DND-41 (cell line): ENCODE data around the gene GLYATL3.

ENCODE experiments used
- ATAC-seq: fragments of 200-7000 bp; cut with Tn5 transposase; 3 replicates; pipeline ENCODE4 v1.9.1; 2021; ENCODE audit warnings: low read depth; ENCODE audit not compliant: insufficient read depth
- DNase-seq: peaks from one replicate; pipeline ENCODE4 v3.0.0-alpha.2; 2020
- H2AFZ ChIP-seq: 2 replicates; pipeline ENCODE4 v1.6.0; 2012; ENCODE audit warnings: low read depth, low read length
- H3K27ac ChIP-seq: 2 replicates; pipeline ENCODE4 v1.5.1; 2012; ENCODE audit warnings: low read length, inconsistent platforms
- H3K27me3 ChIP-seq: fragments of 200-600 bp; sonication (generic); 2 replicates; pipeline ENCODE4 v1.6.0; 2012; ENCODE audit warnings: low read length, mild to moderate bottlenecking, inconsistent platforms; ENCODE audit not compliant: insufficient read depth, poor library complexity
- H3K36me3 ChIP-seq: 2 replicates; pipeline ENCODE4 v1.5.1; 2012; ENCODE audit warnings: low read length, inconsistent platforms; ENCODE audit not compliant: insufficient read depth
- H3K4me1 ChIP-seq: 2 replicates; pipeline ENCODE4 v1.5.1; 2012; ENCODE audit warnings: mild to moderate bottlenecking, low read length; ENCODE audit not compliant: insufficient read depth
- H3K4me2 ChIP-seq: 2 replicates; pipeline ENCODE4 v1.6.0; 2012; ENCODE audit warnings: mild to moderate bottlenecking, moderate library complexity, low read length, inconsistent platforms; ENCODE audit not compliant: insufficient read depth
- H3K4me3 ChIP-seq, 2 experiments: fragments of 200-600 bp in 1 of 2; shearing (Covaris generic) in 1 of 2; 2 replicates each; pipeline ENCODE4 v1.5.1; 2012 to 2016; ENCODE audit warnings: inconsistent platforms in 2 of 2, low read length in 2 of 2, mild to moderate bottlenecking in 2 of 2, low read depth in 1 of 2, moderate library complexity in 1 of 2
- H3K79me2 ChIP-seq: 2 replicates; pipeline ENCODE4 v1.6.0; 2012; ENCODE audit warnings: low read length, inconsistent platforms; ENCODE audit not compliant: insufficient read depth
- H3K9ac ChIP-seq: 2 replicates; pipeline ENCODE4 v1.6.0; 2012; ENCODE audit warnings: low read depth, mild to moderate bottlenecking, inconsistent platforms, low read length, moderate library complexity
- H3K9me3 ChIP-seq: 2 replicates; pipeline ENCODE4 v1.5.1; 2012; ENCODE audit warnings: low read length, moderate library complexity, mild to moderate bottlenecking, inconsistent platforms; ENCODE audit not compliant: insufficient read depth, severe bottlenecking
- H4K20me1 ChIP-seq: 2 replicates; pipeline ENCODE4 v1.6.0; 2012; ENCODE audit warnings: low read length; ENCODE audit not compliant: insufficient read depth
- EZH2 ChIP-seq: IDR thresholded peaks from 3 replicates; pipeline ENCODE4 v1.6.1; 2012; ENCODE audit warnings: borderline replicate concordance, low read depth, mild to moderate bottlenecking, moderate library complexity, low read length, inconsistent platforms; ENCODE audit not compliant: severe bottlenecking
- TF ChIP-seq, protein P1 (sequence below): IDR thresholded peaks from 2 replicates; pipeline ENCODE4 v1.5.1; 2012; ENCODE audit warnings: borderline replicate concordance, low read length, moderate library complexity, mild to moderate bottlenecking; ENCODE audit not compliant: poor library complexity, severe bottlenecking; ENCODE audit errors: extremely low read depth

GLYATL3 gene

GRCh38 chr6:49540614-49541013 is 40.9 kb downstream of the GLYATL3 start:
- H2AFZ ChIP-seq = no peak overlapping the region
- no peaks in the 10 kb centered on the region for H4K20me1 ChIP-seq
- H3K27me3 ChIP-seq = no peaks in the 10 kb centered on the region
- no peak for TF ChIP-seq EZH2
- TF ChIP-seq, protein P1, sequence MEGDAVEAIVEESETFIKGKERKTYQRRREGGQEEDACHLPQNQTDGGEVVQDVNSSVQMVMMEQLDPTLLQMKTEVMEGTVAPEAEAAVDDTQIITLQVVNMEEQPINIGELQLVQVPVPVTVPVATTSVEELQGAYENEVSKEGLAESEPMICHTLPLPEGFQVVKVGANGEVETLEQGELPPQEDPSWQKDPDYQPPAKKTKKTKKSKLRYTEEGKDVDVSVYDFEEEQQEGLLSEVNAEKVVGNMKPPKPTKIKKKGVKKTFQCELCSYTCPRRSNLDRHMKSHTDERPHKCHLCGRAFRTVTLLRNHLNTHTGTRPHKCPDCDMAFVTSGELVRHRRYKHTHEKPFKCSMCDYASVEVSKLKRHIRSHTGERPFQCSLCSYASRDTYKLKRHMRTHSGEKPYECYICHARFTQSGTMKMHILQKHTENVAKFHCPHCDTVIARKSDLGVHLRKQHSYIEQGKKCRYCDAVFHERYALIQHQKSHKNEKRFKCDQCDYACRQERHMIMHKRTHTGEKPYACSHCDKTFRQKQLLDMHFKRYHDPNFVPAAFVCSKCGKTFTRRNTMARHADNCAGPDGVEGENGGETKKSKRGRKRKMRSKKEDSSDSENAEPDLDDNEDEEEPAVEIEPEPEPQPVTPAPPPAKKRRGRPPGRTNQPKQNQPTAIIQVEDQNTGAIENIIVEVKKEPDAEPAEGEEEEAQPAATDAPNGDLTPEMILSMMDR = no peak
- DNase-seq = no peak
- H3K9me3 ChIP-seq = no peaks in the 10 kb centered on the region
- H3K27ac ChIP-seq = no peak overlapping the region
- no peak overlapping the region for H3K4me2 ChIP-seq
- no peak for ATAC-seq
- no peaks in the 10 kb centered on the region for H3K36me3 ChIP-seq
- no peaks in the 10 kb centered on the region for H3K4me1 ChIP-seq
- H3K4me3 ChIP-seq = no peak overlapping the region
- no peaks in the 10 kb centered on the region for H3K79me2 ChIP-seq
- no peak overlapping the region for H3K9ac ChIP-seq

DNA sequence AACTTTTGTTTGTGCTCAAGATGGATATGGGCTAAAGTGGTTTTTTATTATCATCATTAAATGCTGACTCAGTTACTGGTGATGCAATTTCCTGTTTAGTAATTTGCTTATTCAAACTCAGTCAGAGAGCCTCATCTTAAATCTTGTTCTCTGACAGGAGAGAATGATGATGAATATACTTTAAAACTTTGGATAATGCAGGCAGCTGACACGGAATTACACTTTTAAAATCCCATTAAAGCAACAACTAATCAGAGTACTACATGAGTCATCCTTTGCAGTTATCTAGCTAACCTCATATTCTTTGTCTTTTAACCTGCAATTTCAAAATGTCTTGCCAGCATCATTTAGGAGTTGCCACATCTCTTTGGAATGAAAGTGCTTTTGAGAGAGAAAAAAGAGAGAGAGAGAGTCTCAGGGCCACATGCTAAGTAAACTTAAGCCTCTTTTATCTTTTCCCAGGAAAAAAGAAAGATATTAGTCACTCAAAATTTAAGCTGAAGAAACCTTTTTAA is 41.5 kb downstream of the GLYATL3 start:
- ATAC-seq (no peak), DNase-seq (no peak)
- Histone ChIP-seq H3K4me3 (no peak overlapping the region), H2AFZ (no peak overlapping the region), H3K27me3 (no peaks in the 10 kb centered on the region), H3K4me2 (no peak overlapping the region), H3K36me3 (no peaks in the 10 kb centered on the region), H4K20me1 (no peaks in the 10 kb centered on the region), H3K9me3 (no peaks in the 10 kb centered on the region), H3K27ac (no peak overlapping the region), H3K79me2 (no peaks in the 10 kb centered on the region), H3K4me1 (no peaks in the 10 kb centered on the region), H3K9ac (no peak overlapping the region)
- no peak for TF ChIP-seq EZH2
- TF ChIP-seq, protein P1 = no peak

- Histone ChIP-seq H3K4me2 (no peak overlapping the region), H3K79me2 (no peaks in the 10 kb centered on the region)
Observed at GRCh38 chr6:49541936-49542335, 42.2 kb downstream of the GLYATL3 start.

More at GRCh38 chr6:49541936-49542335, 42.2 kb downstream of the GLYATL3 start:
- no peak for ATAC-seq
- no peak for DNase-seq
- Histone ChIP-seq H3K36me3 (no peaks in the 10 kb centered on the region), H3K9ac (no peak overlapping the region), H3K4me1 (no peaks in the 10 kb centered on the region), H4K20me1 (no peaks in the 10 kb centered on the region), H3K4me3 (no peak overlapping the region), H3K27ac (no peak overlapping the region), H3K27me3 (no peaks in the 10 kb centered on the region), H3K9me3 (no peaks in the 10 kb centered on the region), H2AFZ (no peak overlapping the region)
- no peak for TF ChIP-seq EZH2
- TF ChIP-seq, protein P1 = no peak
